HepG2 (cell line): ENCODE measurements around the gene PTGES3. TPM values are rescaled to one million over a fixed set of nuclear protein-coding genes. Genes with fewer than 3 reads are reported as not detected.

Experiments
- ATAD3A ChIP-seq: sonication (generic); formaldehyde crosslinking; IDR thresholded peaks from 2 replicates; pipeline ENCODE4 v1.4.0; 2020; ENCODE audit warnings: missing genetic modification reagents
- ATF7 ChIP-seq, 2 experiments: fragments of 450-650 bp in 1 of 2; sonication (generic) in 1 of 2; formaldehyde crosslinking in 1 of 2; IDR thresholded peaks; 2 replicates each; pipeline versions ENCODE4 v1.4.0 to v1.6.1; 2016 to 2020; ENCODE audit warnings: antibody characterized with exemption in 1 of 2, mild to moderate bottlenecking in 1 of 2, missing genetic modification reagents in 1 of 2
- FOSL2 ChIP-seq: sonication (generic); formaldehyde crosslinking; IDR thresholded peaks from 2 replicates; pipeline ENCODE4 v1.4.0; 2020; ENCODE audit warnings: missing genetic modification reagents
- HNRNPH1 ChIP-seq: fragments of 200-400 bp; formaldehyde crosslinking; optimal IDR thresholded peaks from 2 replicates; pipeline ENCODE3; 2017; ENCODE audit warnings: mild to moderate bottlenecking, low read depth, low read length
- MEF2D ChIP-seq: sonication (generic); formaldehyde crosslinking; IDR thresholded peaks from 2 replicates; pipeline ENCODE4 v1.5.1; 2020; ENCODE audit warnings: mild to moderate bottlenecking, missing genetic modification reagents
- PBX3 ChIP-seq: sonication (generic); formaldehyde crosslinking; IDR thresholded peaks from 2 replicates; pipeline ENCODE4 v1.8.1; 2023; ENCODE audit warnings: missing genetic modification reagents, inconsistent platforms, borderline replicate concordance
- SIX1 ChIP-seq: sonication (generic); formaldehyde crosslinking; IDR thresholded peaks from 2 replicates; pipeline ENCODE4 v1.4.0; 2020; ENCODE audit warnings: missing genetic modification reagents, borderline replicate concordance
- YEATS2 ChIP-seq: sonication (generic); formaldehyde crosslinking; IDR thresholded peaks from 2 replicates; pipeline ENCODE4 v1.4.0; 2020; ENCODE audit warnings: missing genetic modification reagents, borderline replicate concordance
- ZBTB33 ChIP-seq: sonication (generic); formaldehyde crosslinking; IDR thresholded peaks from 2 replicates; pipeline ENCODE4 v1.4.0; 2020; ENCODE audit warnings: missing genetic modification reagents
- ZNF549 ChIP-seq: sonication (generic); formaldehyde crosslinking; IDR thresholded peaks from 2 replicates; pipeline ENCODE4 v1.5.0; 2020; ENCODE audit warnings: missing genetic modification reagents
- ZNF572 ChIP-seq: sonication (generic); formaldehyde crosslinking; IDR thresholded peaks from 2 replicates; pipeline ENCODE4 v1.5.1; 2020; ENCODE audit warnings: mild to moderate bottlenecking, missing genetic modification reagents
- ZNF678 ChIP-seq: sonication (generic); formaldehyde crosslinking; IDR thresholded peaks from 2 replicates; pipeline ENCODE4 v1.4.0; 2020; ENCODE audit warnings: mild to moderate bottlenecking, missing genetic modification reagents
- ZNF709 ChIP-seq: sonication (generic); formaldehyde crosslinking; IDR thresholded peaks from 2 replicates; pipeline ENCODE4 v1.5.0; 2020; ENCODE audit warnings: mild to moderate bottlenecking, missing genetic modification reagents
- ZNF839 ChIP-seq: sonication (generic); formaldehyde crosslinking; IDR thresholded peaks from 2 replicates; pipeline ENCODE4 v1.4.0; 2020; ENCODE audit warnings: missing genetic modification reagents, mild to moderate bottlenecking, borderline replicate concordance
- polyA plus RNA-seq, 8 experiments: library from polyadenylated mRNA; depleted of rRNA in 3 of 8; stranded (reverse) in 7 of 8; unstranded in 1 of 8; fragments of >200 nt; fragmentation: Illumina TruSeq in 4 of 8; extraction: Trizol in 4 of 8; gene quantifications; 2 replicates each; pipeline versions ENCODE4 v1.2.1 to v1.2.3, GENCODE V29; 2011 to 2016; ENCODE audit warnings: low read depth in 4 of 8, missing spikeins in 1 of 8, mixed read lengths in 1 of 8; ENCODE audit not compliant: insufficient read depth in 1 of 8
- total RNA-seq, 5 experiments: library from RNA; depleted of rRNA; stranded (reverse); fragments of >200 nt; fragmentation: Illumina TruSeq; extraction: Trizol; gene quantifications; 2 replicates each; pipeline ENCODE4 v1.2.3, GENCODE V29; 2016; ENCODE audit warnings: low read depth in 1 of 5
- TF ChIP-seq, protein P1 (sequence below): IDR thresholded peaks from 2 replicates; pipeline ENCODE4 v1.6.1; 2016; ENCODE audit warnings: low read depth, missing genetic modification reagents, missing compliant biosample characterization
- TF ChIP-seq, protein P2 (sequence below): sonication (generic); formaldehyde crosslinking; IDR thresholded peaks from 2 replicates; pipeline ENCODE4 v1.4.0; 2020; ENCODE audit warnings: low read depth, mild to moderate bottlenecking, missing genetic modification reagents
- TF ChIP-seq, protein P3 (sequence below): sonication (generic); formaldehyde crosslinking; IDR thresholded peaks from 2 replicates; pipeline ENCODE4 v1.5.0; 2020; ENCODE audit warnings: mild to moderate bottlenecking, missing genetic modification reagents

PTGES3 gene
- total and polyA plus RNA-seq, 2 of the 13 experiments (the other 11 are each of a cell fraction or from before 2014, with no cell fraction given), result 54.4 to 159 TPM

DNA sequence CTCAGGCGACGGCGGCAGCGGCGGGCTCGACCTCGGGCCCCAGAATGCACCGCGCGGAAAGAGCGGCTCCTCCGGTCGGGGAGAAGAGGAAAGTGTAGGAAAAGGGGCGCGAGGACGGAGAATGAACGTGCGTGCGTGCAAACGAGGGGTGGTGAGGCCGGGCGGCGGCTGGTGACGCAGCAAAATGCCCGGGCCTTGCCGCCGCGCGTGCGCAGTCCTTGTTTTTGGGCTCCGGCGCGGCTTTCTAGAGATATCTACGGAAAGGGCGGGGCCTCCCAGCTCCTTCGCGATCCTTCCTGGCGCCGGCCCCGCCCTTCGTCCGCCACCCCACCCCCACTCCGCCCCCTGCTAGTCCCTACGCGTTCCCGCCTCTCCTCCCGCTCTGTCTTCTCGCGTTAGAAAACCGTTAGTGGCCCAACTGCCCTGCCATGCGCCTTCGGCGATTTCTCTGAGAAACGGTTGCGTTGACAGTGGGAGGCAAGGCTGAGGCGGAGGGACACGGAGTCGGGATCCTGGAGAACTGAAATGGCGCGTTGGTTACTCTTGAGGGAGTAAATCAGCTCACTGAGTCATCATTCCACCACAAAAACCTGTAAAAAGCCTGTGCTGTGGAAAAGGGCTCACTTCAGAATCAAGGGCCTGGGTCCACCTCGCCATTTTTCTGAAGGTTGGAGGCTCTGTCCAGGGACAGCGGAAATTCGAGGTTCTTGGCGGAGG, at the start of gene PTGES3 (continued):
- TF ChIP-seq ZBTB33 (peak; percentile 95), ZNF709 (peak; percentile 79; the same call in 1 of the 2 replicates), MEF2D (CRISPR knock-in tag) (peak; percentile 80), ZNF839 (no peak), ZNF572 (CRISPR knock-in tag) (no peak; the same call in 1 of the 2 replicates), HNRNPH1 (no peak), YEATS2 (CRISPR knock-in tag) (peak; percentile 91), PBX3 (peak; percentile 35; the same call in 1 of the 2 replicates), ZNF549 (CRISPR knock-in tag) (no peak), FOSL2 (CRISPR knock-in tag) (peak; percentile 55), SIX1 (CRISPR knock-in tag) (0 out of 2 replicates have a peak, but pooled peaks have one; percentile 46), ATAD3A (CRISPR knock-in tag) (no peak), ZNF678 (CRISPR knock-in tag) (0 out of 2 replicates have a peak, but pooled peaks have one; percentile 40), ATF7 (IDR thresholded peaks at IDR 0.05) (no peak), ATF7 (CRISPR knock-in tag; IDR thresholded peaks at IDR 0.05) (peak; percentile 40; the same call in 1 of the 2 replicates)
- TF ChIP-seq, protein P1, sequence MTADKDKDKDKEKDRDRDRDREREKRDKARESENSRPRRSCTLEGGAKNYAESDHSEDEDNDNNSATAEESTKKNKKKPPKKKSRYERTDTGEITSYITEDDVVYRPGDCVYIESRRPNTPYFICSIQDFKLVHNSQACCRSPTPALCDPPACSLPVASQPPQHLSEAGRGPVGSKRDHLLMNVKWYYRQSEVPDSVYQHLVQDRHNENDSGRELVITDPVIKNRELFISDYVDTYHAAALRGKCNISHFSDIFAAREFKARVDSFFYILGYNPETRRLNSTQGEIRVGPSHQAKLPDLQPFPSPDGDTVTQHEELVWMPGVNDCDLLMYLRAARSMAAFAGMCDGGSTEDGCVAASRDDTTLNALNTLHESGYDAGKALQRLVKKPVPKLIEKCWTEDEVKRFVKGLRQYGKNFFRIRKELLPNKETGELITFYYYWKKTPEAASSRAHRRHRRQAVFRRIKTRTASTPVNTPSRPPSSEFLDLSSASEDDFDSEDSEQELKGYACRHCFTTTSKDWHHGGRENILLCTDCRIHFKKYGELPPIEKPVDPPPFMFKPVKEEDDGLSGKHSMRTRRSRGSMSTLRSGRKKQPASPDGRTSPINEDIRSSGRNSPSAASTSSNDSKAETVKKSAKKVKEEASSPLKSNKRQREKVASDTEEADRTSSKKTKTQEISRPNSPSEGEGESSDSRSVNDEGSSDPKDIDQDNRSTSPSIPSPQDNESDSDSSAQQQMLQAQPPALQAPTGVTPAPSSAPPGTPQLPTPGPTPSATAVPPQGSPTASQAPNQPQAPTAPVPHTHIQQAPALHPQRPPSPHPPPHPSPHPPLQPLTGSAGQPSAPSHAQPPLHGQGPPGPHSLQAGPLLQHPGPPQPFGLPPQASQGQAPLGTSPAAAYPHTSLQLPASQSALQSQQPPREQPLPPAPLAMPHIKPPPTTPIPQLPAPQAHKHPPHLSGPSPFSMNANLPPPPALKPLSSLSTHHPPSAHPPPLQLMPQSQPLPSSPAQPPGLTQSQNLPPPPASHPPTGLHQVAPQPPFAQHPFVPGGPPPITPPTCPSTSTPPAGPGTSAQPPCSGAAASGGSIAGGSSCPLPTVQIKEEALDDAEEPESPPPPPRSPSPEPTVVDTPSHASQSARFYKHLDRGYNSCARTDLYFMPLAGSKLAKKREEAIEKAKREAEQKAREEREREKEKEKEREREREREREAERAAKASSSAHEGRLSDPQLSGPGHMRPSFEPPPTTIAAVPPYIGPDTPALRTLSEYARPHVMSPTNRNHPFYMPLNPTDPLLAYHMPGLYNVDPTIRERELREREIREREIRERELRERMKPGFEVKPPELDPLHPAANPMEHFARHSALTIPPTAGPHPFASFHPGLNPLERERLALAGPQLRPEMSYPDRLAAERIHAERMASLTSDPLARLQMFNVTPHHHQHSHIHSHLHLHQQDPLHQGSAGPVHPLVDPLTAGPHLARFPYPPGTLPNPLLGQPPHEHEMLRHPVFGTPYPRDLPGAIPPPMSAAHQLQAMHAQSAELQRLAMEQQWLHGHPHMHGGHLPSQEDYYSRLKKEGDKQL (CRISPR knock-in tag), result no peak; the same call in 1 of the 2 replicates
- TF ChIP-seq, protein P2, sequence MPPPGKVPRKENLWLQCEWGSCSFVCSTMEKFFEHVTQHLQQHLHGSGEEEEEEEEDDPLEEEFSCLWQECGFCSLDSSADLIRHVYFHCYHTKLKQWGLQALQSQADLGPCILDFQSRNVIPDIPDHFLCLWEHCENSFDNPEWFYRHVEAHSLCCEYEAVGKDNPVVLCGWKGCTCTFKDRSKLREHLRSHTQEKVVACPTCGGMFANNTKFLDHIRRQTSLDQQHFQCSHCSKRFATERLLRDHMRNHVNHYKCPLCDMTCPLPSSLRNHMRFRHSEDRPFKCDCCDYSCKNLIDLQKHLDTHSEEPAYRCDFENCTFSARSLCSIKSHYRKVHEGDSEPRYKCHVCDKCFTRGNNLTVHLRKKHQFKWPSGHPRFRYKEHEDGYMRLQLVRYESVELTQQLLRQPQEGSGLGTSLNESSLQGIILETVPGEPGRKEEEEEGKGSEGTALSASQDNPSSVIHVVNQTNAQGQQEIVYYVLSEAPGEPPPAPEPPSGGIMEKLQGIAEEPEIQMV (CRISPR knock-in tag), result peak; percentile 81; the same call in 1 of the 2 replicates
- TF ChIP-seq, protein P3, sequence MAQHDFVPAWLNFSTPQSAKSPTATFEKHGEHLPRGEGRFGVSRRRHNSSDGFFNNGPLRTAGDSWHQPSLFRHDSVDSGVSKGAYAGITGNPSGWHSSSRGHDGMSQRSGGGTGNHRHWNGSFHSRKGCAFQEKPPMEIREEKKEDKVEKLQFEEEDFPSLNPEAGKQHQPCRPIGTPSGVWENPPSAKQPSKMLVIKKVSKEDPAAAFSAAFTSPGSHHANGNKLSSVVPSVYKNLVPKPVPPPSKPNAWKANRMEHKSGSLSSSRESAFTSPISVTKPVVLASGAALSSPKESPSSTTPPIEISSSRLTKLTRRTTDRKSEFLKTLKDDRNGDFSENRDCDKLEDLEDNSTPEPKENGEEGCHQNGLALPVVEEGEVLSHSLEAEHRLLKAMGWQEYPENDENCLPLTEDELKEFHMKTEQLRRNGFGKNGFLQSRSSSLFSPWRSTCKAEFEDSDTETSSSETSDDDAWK (CRISPR knock-in tag), result no peak
